Body of pancreas (tissue), 4 donors: ENCODE measurements around the gene GALR2.

Experiments used
- POLR2A ChIP-seq, 3 donors: fragments of 450-650 bp; IDR thresholded peaks; one replicate each; pipeline ENCODE4 v1.6.1; 2016; ENCODE audit warnings: antibody characterized with exemption in 3 of 3, mild to moderate bottlenecking in 2 of 3
- TF ChIP-seq, protein P1 (sequence below), 7 experiments: fragments of 450-650 bp in 4 of 7; fragments of 200-600 bp in 3 of 7; sonication (generic) in 3 of 7; IDR thresholded peaks; one replicate each; pipeline ENCODE4 v1.5.1; 2016 to 2019; ENCODE audit warnings: antibody characterized with exemption in 7 of 7

DNA sequence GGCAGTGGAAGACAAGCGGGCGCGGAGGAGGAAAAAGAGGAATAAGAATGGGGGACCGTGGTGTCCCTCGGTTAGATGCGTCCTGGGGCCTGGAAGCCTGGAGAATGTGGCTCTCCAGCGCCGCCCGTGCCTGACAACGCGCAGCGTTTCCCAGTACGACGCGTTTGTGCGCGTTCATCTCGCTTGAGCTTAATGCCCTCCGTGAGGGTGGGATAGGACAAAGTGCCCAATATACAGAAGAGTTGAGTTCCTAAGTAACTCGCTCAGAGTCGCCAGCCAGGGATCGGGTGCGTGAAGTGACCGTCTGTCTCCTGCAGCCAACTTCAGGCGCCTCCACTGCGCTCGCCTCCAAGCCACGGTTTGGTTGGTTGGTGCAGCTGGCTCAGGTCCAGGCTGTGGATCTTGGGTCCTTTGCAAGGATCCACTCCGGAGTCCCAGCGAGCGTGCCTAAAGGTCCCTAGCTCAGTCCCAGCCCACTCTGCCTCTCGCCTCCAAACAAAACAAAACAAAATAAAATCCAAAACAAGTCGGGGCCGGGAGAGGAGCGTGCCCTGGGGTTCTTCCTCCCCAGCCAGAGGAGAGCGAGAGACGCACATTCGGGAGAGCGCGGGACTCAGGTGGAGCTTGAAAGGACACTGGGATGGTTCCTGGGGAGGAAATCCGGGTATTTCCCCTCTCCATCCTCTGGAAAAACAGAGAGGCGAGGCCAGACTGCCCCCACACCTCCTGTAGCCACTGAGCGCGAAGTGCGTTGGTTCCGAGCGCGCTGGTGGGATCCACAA is 974 bp downstream of the GALR2 start:
- TF ChIP-seq POLR2A (IDR thresholded peaks at IDR 0.05): no peak
- TF ChIP-seq, protein P1, sequence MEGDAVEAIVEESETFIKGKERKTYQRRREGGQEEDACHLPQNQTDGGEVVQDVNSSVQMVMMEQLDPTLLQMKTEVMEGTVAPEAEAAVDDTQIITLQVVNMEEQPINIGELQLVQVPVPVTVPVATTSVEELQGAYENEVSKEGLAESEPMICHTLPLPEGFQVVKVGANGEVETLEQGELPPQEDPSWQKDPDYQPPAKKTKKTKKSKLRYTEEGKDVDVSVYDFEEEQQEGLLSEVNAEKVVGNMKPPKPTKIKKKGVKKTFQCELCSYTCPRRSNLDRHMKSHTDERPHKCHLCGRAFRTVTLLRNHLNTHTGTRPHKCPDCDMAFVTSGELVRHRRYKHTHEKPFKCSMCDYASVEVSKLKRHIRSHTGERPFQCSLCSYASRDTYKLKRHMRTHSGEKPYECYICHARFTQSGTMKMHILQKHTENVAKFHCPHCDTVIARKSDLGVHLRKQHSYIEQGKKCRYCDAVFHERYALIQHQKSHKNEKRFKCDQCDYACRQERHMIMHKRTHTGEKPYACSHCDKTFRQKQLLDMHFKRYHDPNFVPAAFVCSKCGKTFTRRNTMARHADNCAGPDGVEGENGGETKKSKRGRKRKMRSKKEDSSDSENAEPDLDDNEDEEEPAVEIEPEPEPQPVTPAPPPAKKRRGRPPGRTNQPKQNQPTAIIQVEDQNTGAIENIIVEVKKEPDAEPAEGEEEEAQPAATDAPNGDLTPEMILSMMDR (IDR thresholded peaks at IDR 0.05): no peak
